ENCODE results near the gene CEP350.

- no peak for TF ChIP-seq EP300 (IDR thresholded peaks at IDR 0.05; ENCODE audit: low read depth)
- TF ChIP-seq CTCF (IDR thresholded peaks at IDR 0.05): no peak
Observed at GRCh38 chr1:180137776-180138175, 183.2 kb downstream of the CEP350 start.

All from transverse colon (tissue), 3 donors.